ENCODE results near the gene DDX27. TPM values are rescaled to one million over a fixed set of nuclear protein-coding genes. Genes with fewer than 3 reads are reported as not detected.

The DDX27 gene
- total and polyA plus RNA-seq, 2 of the 13 experiments (the other 11 are each of a cell fraction or from before 2014, with no cell fraction given) = 42.6 to 72.8 TPM

GRCh38 chr20:49230021-49230420, 10.8 kb downstream of the DDX27 start (continued):
- TF ChIP-seq ZNF609 (CRISPR knock-in tag; IDR thresholded peaks at IDR 0.05; ENCODE audit: borderline replicate concordance) = no peak
- no peak for TF ChIP-seq SRF (IDR thresholded peaks at IDR 0.05; ENCODE audit: low read depth, low read length)
- TF ChIP-seq DR1 (CRISPR knock-in tag; IDR thresholded peaks at IDR 0.05) = no peak
- TF ChIP-seq ZBTB40 (IDR thresholded peaks at IDR 0.05) = no peak
- no peak for TF ChIP-seq ZBTB40 (CRISPR knock-in tag; IDR thresholded peaks at IDR 0.05)
- no peak for TF ChIP-seq BORCS8-MEF2B (CRISPR knock-in tag; IDR thresholded peaks at IDR 0.05)
- TF ChIP-seq ELF4 (CRISPR knock-in tag; IDR thresholded peaks at IDR 0.05; ENCODE audit: borderline replicate concordance) = no peak
- TF ChIP-seq MATR3 (CRISPR knock-in tag; IDR thresholded peaks at IDR 0.05) = no peak
- no peak for TF ChIP-seq ZNF766 (CRISPR knock-in tag; IDR thresholded peaks at IDR 0.05; ENCODE audit: borderline replicate concordance)
- TF ChIP-seq PLRG1 (conservative IDR thresholded peaks at IDR 0.05) = no peak
- no peak for TF ChIP-seq ZNF496 (CRISPR knock-in tag; IDR thresholded peaks at IDR 0.05; ENCODE audit: insufficient replicate concordance)
- TF ChIP-seq ARID2 (CRISPR knock-in tag; IDR thresholded peaks at IDR 0.05; ENCODE audit: borderline replicate concordance) = no peak
- no peak for TF ChIP-seq CTCF (CRISPR knock-in tag; IDR thresholded peaks at IDR 0.05)
